ENCODE results near the gene KRTAP9-6.

- TF ChIP-seq CTCF (IDR thresholded peaks at IDR 0.05) (no peak), EP300 (IDR thresholded peaks at IDR 0.05) (no peak), POLR2A (IDR thresholded peaks at IDR 0.05) (no peak)
Observed at GRCh38 chr17:41278176-41278955, 13.2 kb downstream of the KRTAP9-6 start.
